Stomach smooth muscle (tissue), 2 donors: ENCODE measurements around the gene CACNA1H.

Experiments
- H3K27ac ChIP-seq: one replicate; pipeline ENCODE4 v1.7.0; 2013; ENCODE audit warnings: mild to moderate bottlenecking, low read length, inconsistent platforms
- H3K27me3 ChIP-seq, 2 donors: one replicate each; pipeline ENCODE4 v1.7.0; 2013; ENCODE audit warnings: low read length in 2 of 2; ENCODE audit not compliant: insufficient read depth in 2 of 2, control insufficient read depth in 1 of 2
- H3K36me3 ChIP-seq, 2 donors: one replicate each; pipeline ENCODE4 v1.7.0; 2013; ENCODE audit warnings: low read length in 2 of 2; ENCODE audit not compliant: control insufficient read depth in 2 of 2, insufficient read depth in 2 of 2
- H3K4me1 ChIP-seq: one replicate; pipeline ENCODE4 v1.7.0; 2013; ENCODE audit warnings: low read length; ENCODE audit not compliant: control insufficient read depth, insufficient read depth
- H3K4me3 ChIP-seq, 2 donors: one replicate each; pipeline ENCODE4 v1.7.0; 2013; ENCODE audit warnings: low read length in 2 of 2
- H3K9ac ChIP-seq, 2 donors: one replicate each; pipeline ENCODE4 v1.7.0; 2013; ENCODE audit warnings: low read length in 2 of 2, mild to moderate bottlenecking in 1 of 2
- H3K9me3 ChIP-seq, 2 donors: one replicate each; pipeline ENCODE4 v1.7.0; 2013; ENCODE audit warnings: low read length in 2 of 2; ENCODE audit not compliant: control insufficient read depth in 2 of 2
- donor health status: healthy.
- donor health status: Pancreatic carcinoma.

The CACNA1H gene

GRCh38 chr16:1175566-1176279, 22.8 kb downstream of the CACNA1H start:
- no peaks in the 10 kb centered on the region for H3K27me3 ChIP-seq
- H3K9me3 ChIP-seq = no peaks in the 10 kb centered on the region
- H3K4me1 ChIP-seq = peaks cover 72% of the 10 kb centered on the region
- H3K27ac ChIP-seq = peak overlapping the region; percentile 62
- no peak overlapping the region for H3K9ac ChIP-seq
- H3K4me3 ChIP-seq = no peak overlapping the region
- H3K36me3 ChIP-seq = no peaks in the 10 kb centered on the region

- Histone ChIP-seq H3K9me3 (no peaks in the 10 kb centered on the region), H3K4me1 (peaks cover 74% of the 10 kb centered on the region), H3K27me3 (no peaks in the 10 kb centered on the region), H3K9ac (no peak overlapping the region), H3K27ac (peak overlapping the region; percentile 62), H3K36me3 (no peaks in the 10 kb centered on the region), H3K4me3 (no peak overlapping the region)
Observed at GRCh38 chr16:1176280-1176897, 23.5 kb downstream of the CACNA1H start.

- Histone ChIP-seq H3K9ac (no peak overlapping the region), H3K36me3 (no peaks in the 10 kb centered on the region), H3K27ac (peak overlapping the region; percentile 62), H3K9me3 (no peaks in the 10 kb centered on the region), H3K27me3 (no peaks in the 10 kb centered on the region), H3K4me1 (peaks cover 74% of the 10 kb centered on the region), H3K4me3 (no peak overlapping the region)
Observed at GRCh38 chr16:1177053-1177452, 24.1 kb downstream of the CACNA1H start.

- Histone ChIP-seq H3K9ac (no peak overlapping the region), H3K9me3 (no peaks in the 10 kb centered on the region), H3K4me3 (no peak overlapping the region), H3K4me1 (peaks cover 74% of the 10 kb centered on the region), H3K36me3 (no peaks in the 10 kb centered on the region), H3K27ac (peak overlapping the region; percentile 62), H3K27me3 (no peaks in the 10 kb centered on the region)
Observed at GRCh38 chr16:1177750-1178149, 24.8 kb downstream of the CACNA1H start.

GRCh38 chr16:1178295-1178910, 25.5 kb downstream of the CACNA1H start:
- Histone ChIP-seq H3K27ac (peak overlapping the region; percentile 55), H3K27me3 (no peaks in the 10 kb centered on the region)

GRCh38 chr16:1180549-1181403, 27.9 kb downstream of the CACNA1H start:
- peak overlapping the region in 1 of 2 donors; percentile 5 for H3K9ac ChIP-seq
- peaks cover 0 to 3% of the 10 kb centered on the region in 2 donors for H3K36me3 ChIP-seq
- H3K27me3 ChIP-seq = no peaks in the 10 kb centered on the region
- peaks cover 73% of the 10 kb centered on the region for H3K4me1 ChIP-seq
- H3K27ac ChIP-seq = peak overlapping the region; percentile 96
- H3K4me3 ChIP-seq = peak overlapping the region; percentile 31 to 35
- H3K9me3 ChIP-seq = no peaks in the 10 kb centered on the region

More at GRCh38 chr16:1178295-1178910, 25.5 kb downstream of the CACNA1H start:
- Histone ChIP-seq H3K4me1 (peaks cover 76% of the 10 kb centered on the region), H3K9ac (no peak overlapping the region), H3K36me3 (no peaks in the 10 kb centered on the region), H3K9me3 (no peaks in the 10 kb centered on the region), H3K4me3 (no peak overlapping the region)

- Histone ChIP-seq H3K27me3 (no peaks in the 10 kb centered on the region), H3K4me3 (peak overlapping the region; percentile 49 to 63), H3K9me3 (no peaks in the 10 kb centered on the region), H3K4me1 (peaks cover 66% of the 10 kb centered on the region), H3K27ac (peak overlapping the region; percentile 96), H3K36me3 (peaks cover 0 to 6% of the 10 kb centered on the region in 2 donors), H3K9ac (peak overlapping the region; percentile 33 to 47)
Observed at GRCh38 chr16:1181404-1182315, 28.8 kb downstream of the CACNA1H start.

GRCh38 chr16:1182316-1182671, 29.4 kb downstream of the CACNA1H start:
- H3K4me1 ChIP-seq = peaks cover 59% of the 10 kb centered on the region
- no peaks in the 10 kb centered on the region for H3K27me3 ChIP-seq
- H3K36me3 ChIP-seq = peaks cover 0 to 6% of the 10 kb centered on the region in 2 donors
- peak overlapping the region; percentile 96 for H3K27ac ChIP-seq
- H3K4me3 ChIP-seq = peak overlapping the region; percentile 49 to 63
- H3K9me3 ChIP-seq = no peaks in the 10 kb centered on the region
- peak overlapping the region; percentile 58 to 66 for H3K9ac ChIP-seq

- H3K4me3 ChIP-seq = peak overlapping the region in 1 of 2 donors; percentile 52
- peaks cover 0 to 6% of the 10 kb centered on the region in 2 donors for H3K36me3 ChIP-seq
- H3K9me3 ChIP-seq = no peaks in the 10 kb centered on the region
- no peaks in the 10 kb centered on the region for H3K27me3 ChIP-seq
- H3K9ac ChIP-seq = peak overlapping the region; percentile 29 to 58
- peaks cover 58% of the 10 kb centered on the region for H3K4me1 ChIP-seq
- peak overlapping the region; percentile 96 for H3K27ac ChIP-seq
Observed at GRCh38 chr16:1182950-1183907, 30.3 kb downstream of the CACNA1H start.
